Stimulated activated CD4-positive, alpha-beta T cell treated with anti-CD3 and anti-CD28 coated beads, Interleukin-12 subunit alpha, Interleukin-12 subunit beta, amount 100 ng/mL, for 24 hours (primary cell): ENCODE data around the gene RGS10.

Experiments
- DNase-seq, 2 experiments: peaks; one replicate each; pipeline ENCODE4 v3.0.0-alpha.2; 2020; ENCODE audit warnings: low read depth in 2 of 2

Gene RGS10

DNA sequence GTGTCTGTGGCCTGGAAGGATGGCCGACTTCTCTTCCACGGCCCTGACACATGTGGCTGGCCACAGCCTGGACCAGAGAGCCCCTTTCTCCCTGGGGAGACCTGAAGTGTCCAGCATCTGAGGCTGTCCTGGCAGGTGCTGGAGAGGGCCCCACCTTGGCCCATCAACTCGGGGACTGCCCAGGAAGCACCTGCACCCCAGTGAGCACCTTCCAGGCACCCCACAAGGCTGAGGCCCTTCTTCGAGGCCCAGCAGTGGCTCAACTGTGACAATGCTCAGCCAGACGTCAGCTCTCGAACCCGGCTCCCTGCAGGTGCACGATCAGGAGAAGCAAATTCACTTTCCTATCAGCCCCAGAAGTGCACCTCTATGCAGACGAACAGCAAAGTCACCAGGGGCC is 24.3 kb downstream of the RGS10 start:
- no peak for DNase-seq

DNA sequence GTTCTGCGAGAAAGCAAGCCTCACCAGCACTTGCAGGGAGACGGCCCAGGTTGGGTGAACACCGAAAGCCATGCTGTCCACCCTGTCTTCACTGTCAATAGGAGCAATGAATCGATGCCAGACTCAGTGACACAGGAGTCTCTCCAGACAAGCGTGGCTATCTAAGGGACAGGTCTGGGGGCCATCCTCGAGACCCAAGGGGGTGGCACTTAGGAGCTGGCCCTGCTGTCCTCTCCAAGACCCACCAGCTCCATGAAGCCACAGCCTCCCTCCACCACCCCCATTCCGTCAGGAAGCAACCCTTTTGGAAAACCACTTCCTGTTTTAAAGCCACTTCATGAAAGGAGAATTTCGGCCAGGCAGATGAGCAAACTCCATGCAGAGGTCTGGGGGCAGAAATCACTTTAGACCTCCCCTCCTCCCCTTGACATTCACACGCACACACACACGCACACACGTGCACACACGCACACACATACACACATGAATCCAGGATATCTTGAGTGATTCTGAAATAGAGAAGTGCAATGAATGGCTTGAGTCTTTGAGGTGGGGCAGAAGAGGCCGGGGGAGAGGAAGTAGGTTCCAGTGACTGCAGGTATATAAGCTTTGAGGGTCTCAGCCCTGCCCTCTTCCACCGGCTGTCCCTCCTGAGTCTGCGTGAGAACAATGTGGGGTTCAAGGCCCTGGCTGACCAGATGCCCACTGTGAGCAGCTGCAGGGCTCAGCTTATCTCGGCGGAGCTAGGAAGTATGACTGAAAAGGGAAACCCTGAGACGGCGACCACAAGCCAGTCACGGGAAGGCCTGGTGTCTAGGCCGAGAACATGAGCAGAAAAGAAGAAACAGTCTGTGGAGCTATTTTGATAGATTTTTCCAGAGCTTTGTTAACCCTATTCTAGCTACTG is 25.0 kb downstream of the RGS10 start:
- DNase-seq = peak in 1 of 2 experiments; percentile 59

DNA sequence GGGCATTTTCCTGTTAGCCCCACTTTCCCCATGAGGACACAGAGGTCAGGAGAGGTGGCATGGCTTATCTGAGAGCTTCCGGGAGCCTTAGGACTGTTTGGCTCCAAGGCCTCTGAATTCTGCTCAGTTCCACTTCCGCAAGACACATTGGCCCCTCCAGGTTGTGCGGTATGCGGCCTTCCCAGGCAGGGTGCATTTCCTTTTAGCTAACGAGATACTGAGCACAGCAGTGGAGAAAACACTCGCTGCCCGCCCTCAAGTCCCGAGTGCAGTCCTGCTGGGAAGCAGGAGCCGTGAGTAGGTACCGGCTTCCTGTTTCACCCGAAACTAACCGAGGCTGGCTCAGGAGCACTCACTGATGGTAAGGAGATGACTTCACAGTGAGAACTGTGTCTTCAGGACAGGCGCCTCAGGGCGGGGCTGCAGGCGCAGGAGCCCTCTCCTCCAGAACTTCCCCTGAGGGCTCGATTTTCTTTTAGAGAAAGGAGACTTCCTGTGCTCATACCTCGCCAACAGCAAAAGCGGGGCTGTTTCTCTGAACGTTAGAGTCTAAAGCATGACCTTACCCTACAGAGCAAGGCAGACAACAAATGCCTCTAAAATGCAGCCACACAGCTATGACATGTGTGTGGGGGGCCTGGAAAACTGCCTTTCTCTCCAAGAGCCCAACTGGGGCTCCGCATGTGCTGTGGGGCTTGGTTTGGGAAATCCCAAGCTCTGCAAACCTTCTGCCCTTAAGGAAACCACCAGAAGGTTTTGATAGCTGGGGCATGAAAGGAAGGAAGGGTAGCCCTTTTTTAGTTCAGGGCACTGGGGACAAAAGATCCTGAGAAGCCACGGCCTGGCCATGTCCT is 25.9 kb downstream of the RGS10 start:
- DNase-seq = peak; percentile 50 to 68

DNA sequence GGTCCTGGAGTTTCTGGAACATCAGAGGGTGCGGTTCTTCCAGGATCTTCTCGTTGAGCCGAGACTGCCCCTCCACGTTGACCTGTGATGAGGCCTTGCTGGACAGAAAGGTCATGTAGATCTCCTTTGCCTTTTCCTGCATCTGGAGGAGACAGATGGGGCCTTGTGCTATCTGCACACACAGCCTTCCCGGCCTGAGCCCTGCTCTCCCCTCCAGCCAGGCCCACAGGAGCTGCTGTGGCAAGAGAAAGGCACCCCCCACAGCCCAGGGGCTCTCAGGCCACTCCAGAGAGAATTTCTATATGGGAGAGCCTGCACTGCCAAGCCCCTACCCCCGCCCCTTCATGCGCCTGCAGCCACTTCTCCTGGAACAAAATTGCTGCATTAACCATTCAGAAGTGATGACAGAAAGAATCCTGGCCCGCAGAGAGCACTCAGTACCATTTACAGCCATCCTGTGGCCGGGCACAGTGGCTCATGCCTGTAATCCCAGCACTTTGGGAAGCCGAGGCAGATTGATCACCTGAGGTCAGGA is 26.9 kb downstream of the RGS10 start:
- no peak for DNase-seq

DNA sequence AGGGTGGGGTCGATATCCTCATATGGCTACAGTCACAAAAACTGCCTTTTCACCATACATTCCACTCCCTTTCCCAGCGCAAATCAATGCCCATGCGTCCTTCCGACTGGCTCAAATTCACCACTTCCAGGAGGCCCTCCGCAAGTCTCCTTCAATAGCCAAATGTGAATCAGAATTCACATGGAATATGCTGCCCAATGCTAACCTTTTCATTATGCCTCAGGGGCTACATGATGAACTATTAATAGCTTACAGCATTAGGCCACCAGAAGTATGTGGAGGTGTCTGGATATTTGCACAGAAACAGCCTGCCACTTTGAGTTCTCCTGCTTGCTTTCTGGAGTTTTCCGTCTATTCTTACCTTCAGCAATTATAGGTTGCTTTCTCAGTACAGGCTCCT is 27.7 kb downstream of the RGS10 start:
- no peak for DNase-seq

DNA sequence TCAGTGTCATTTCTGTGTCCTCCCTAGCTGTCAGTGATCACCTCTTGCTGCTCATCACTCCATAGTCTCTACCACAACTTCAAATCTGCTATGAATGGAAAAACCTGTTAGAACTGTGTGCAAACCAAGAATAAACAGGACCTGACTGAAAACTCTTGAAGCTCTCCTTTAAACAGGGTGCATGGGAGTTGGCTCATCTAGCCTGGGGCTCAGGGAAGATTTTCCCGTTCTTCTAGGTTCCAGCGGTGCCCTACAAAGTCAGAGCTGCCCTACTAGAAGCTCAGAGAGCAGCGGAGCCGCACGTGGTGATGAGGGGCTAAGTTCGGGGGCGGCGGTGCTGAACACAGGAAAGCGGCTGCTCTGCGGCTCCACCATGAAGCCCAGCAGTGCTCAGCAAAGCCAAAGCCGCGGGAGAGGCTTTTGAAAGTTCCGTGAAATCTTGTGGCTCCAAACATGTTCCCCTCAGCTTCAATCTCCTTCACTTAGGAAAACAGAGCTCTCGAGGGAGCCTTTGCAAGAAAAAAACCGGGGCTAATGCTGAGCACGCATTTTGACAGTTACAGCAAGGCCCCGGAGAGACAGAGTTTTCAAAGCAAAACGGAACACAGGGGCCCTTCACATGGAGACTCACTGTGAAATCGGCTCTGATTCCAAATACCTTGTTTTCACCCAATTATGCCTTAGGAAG is 30.5 kb downstream of the RGS10 start:
- no peak for DNase-seq

DNA sequence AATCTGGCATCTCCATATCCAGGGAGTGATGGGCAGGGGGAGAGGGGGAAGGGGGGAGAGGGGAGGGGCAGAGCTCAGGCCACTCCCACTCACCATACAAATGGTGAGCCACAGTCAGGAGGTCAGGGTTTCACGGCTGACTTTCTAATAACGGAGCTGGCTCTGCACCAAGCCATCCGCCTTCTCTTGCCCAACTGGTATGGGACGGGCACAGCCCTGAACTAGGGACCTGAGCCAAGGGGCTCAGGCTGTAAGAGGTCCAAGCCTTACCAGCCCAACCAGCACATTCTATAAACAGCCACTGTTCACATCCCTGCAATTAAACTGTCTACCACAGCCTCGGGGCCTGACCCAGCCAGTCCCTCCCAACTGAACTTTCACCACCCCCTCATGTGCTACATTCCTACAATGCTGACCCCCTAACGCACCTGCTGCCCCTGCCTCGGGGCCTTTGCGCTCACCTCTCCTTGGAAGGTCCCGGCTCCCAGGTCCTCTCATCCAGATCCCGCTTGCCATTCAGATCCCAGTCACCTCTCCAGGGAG is 32.5 kb downstream of the RGS10 start:
- DNase-seq = no peak

DNA sequence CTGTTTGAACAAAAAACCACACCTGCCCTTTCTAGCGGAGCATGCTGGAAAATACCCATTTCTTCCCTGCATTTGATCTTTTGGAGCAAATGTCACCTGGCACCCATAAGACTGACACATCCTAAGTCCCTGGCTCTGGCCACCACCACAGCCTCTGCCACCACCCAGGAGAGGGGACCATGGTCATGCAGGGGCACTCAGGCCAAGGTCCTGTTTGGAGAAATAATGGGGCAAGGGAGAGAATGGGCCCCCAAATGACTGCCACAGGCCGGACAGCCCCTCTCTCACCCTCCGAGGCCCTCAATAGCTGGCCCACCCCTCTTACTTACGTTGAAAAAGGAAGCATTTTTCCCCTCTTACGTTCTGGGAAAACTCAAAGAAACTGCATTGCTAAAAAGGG is 35.4 kb downstream of the RGS10 start:
- no peak for DNase-seq

DNA sequence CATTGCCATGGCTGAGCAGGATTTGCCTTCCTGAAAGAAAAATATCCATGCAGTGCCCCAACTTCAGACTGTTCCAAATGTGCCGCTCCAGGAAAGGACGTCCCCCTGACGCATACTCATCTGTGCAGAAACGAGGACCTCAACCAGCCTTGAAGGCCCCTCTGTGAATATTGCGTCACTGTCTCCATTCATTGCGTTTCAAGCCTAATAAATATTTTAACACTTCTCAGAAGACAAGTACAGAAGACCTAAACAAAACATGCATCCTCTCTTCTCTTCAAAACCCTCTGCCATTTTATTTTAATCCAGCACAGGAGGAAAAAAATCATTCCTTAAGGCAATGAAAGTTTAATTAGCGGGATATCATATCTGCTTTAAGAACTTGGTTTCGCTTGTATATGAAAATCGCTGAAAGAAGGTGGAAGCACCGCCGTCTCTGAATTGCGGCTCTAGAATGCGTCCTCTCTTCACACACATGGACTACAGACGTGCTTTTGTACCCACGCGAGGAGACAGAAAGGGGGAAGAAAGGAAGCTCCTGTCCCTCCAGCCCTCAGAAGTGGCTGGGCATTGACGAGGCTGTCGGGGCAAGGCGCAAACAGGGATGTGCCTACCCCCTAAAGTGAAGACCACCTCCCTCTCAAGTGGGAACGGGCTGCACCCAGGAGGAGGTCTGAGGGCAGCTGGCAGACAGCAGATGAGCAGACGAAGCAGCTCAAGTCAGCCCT is 36.8 kb downstream of the RGS10 start:
- no peak for DNase-seq

DNA sequence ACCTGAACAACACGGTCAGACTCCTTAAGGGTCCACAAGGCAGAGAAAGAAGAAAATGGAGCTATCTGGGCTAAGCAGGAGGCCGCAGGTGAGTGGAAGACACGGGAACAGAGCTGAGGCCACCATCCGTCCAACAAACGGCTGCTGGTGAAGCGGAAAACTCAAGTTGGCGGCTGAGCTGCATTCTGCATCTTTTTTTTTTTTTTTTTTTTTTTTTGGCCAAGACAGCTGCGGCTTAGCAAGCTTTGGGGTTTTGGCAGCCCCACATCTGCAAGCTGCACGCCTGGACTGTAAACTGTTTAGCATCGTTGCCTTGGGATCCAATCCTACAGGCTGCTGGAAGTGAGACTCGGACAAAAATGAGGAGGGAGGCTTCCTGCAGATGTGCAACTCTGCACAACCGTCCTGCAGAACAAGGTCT is 37.4 kb downstream of the RGS10 start:
- no peak for DNase-seq

DNA sequence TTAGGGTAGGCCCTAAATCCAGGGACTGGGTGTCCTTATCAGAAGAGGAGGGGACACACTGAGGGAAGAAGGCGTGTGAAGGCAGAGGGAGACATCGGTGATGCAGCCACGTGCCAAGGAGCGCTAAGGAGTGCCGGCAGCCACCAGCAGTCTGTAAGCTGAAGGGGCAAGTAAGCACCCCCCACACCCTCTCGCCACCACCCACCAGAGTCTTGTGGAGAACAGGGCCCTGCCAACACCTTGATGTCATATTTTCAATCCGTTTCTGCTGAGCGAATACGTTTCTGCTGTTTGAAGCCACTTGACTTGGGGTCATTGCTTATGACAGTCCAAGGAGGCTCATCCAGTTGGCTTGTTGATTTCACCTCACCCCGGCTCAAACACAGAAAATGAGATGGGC is 37.9 kb downstream of the RGS10 start:
- no peak for DNase-seq

DNA sequence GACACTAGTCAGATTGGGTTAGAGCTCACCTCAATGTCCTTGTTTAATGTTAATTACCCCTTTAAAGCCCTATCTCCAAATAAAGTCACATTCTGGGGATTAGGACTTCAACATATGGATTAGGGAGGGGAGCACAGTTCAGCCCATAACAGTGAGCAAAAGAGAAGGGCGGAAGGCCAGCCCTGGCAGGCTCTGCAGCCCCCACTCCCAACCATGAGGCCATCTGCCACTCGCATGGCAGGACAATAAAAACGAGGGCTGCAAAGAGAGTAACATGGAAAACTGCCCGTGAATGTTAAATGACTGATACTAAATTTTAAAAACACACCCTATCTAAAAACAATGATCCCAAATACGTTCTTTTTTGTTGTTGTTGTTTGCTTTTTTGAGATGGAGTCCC is 38.7 kb downstream of the RGS10 start:
- no peak for DNase-seq

DNA sequence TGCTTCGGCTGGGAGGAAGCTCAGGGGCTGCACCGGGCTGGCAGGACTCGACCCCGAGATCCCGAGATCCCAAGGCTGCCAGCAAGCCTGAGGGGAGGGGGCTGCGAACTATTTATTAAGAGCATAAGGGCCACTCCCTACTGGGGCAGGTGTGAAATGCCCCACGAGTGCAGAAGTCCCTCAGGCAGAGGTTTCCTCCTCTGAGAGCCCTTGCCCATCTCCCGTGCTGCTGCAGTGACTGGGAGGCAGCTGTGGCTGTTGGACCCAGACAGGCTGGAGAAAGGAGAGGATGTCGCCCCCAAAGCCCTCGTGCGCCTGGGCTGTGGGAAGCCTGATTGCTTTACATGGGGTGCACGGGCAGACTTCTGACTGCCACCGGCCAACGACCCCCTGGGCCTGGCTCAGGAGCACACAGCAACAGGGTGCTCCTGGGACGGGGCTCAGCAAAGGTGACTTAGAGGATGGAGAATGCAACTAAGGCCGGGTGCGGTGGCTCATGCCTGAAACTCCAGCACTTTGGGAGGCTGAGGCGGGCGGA is 39.8 kb downstream of the RGS10 start:
- DNase-seq = no peak

DNA sequence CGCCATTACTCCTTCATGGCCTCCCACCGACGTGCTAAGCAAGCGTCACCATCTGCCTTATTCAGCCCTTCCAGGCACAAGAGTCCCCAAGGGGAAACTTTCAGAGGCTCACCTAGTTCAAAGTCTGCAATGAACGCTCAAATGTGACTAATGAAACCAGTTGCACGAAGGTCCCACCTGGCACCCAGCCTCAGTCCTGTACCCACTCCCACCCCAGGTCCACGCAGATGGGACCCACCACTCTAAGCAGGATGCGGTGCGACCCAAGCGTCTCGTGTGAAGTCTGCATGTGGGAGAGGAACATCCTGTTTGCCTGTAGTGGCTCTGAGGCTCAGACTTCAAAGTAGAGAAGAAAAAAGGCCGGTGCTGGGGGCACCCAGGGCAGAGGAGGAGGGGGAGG is 40.3 kb downstream of the RGS10 start:
- DNase-seq = peak; percentile 54 to 56

DNA sequence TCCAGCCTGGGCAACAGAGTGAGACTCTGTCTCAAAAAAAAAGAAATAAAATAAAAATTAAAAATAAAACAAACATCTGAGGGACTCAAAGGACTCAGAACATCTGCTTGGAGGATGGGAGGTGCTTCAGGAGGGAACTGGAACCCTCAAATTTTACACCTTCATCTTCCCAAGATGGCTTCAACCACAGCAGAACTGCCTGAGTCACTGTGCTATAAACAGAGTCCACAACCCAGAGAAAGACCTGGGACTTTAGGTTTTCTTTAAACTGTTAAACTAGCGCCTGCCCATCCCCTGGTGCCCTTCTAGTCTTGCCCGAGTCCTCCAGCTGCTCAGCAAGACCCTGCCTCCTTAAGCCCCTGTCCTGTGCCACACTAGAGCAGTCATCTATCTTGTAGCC is 40.8 kb downstream of the RGS10 start:
- DNase-seq = no peak

DNA sequence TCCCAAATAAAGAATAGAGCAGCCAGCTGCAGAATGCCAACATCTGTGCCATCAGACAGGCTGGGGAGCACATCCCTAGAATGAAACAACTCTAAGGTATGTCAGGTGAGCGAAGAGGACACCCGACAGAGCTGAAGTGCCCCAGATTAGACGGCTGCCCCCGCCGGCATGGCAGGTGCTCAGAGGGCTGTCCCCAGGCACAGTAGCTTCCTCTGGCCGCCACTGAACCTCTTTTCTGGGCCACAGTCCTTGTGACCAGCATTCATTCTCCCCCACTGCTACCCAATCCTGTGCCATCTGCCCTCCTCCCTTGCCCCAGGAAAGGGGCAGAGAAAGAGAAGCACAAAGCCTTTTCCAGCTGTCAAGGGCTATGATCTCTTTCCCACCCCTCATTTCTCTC is 41.7 kb downstream of the RGS10 start:
- DNase-seq = no peak

DNA sequence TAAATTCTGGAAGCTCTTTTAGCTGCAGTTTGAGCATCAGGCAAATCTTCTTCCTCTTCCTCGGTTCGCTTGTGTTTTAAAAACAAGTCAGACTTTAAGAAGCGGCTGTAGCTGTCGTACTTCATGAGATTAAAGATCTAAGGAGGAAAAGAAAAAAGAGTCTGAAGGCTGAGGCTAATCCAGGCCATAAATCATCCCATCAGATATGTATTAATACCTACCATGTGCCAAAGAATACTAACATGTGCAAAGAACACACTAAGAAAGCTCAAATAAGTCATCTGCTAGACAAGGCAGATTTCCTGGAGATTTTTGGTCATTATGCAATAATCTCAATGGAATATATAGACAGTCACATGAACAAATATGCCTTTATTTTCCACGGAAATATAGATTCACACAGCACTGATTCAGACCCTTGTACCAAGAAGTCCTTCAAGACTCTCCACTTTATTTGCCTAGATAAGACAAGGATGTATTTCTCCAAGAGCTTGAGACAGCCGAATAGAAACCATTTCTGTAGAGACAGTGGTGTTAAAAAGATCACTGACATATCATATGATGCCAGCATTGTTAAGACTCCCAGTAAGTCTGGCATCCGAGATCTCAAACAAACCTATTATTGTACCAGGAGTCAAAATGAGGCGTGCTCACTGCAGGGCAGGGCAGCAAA is 42.3 kb downstream of the RGS10 start:
- no peak for DNase-seq

DNA sequence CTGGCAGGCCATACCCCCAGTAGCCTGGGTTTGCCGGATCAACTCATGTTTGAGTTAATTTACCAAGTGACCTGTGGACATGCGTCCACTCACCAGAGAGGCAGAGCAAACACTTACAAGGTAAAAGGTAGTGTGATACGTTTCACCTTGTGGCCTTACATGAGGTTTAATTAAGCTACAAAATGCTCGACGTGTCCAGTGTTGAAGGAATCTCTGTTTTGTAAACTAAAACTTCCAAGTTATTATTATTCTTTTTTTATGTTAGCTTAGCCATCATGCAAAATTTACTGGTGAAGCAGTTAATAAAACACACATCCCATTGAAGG is 42.9 kb downstream of the RGS10 start:
- no peak for DNase-seq

DNA sequence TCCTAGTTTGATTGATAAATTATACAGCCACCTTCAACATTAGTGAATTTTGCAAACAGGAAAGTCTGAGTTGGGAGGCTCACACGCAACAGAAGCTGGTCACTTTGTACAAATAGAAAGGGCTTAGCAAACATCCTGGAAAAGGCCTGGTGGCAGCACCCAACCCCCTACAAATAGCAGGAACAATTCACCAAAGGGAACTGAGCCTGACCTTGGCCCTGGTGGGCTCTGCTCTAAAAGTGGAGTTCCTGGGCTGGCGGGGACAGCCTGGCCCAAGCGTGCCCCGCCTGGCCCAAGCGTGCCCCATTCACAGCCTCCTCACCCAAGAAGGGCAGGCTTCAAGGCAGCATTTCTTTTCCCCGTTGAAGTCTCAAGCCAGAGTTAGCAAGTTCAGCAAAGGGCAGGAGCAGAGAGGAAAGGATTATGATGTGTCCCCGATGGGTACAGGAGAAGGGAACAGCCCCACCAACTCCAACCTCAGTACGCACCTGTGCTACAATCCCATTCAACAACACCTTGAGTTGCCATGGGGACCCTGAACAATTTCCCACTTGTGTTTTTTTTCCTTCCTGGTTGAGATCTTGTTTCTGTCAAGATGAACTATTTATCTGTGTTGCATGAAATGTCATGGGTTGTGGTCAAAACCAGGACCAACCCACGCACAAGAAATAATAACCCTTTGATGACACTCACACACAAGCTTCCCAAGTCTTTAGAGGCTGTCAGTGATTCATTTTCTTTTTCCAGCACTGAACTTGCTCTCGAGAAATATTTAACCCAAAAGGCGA is 43.4 kb downstream of the RGS10 start:
- no peak for DNase-seq

DNA sequence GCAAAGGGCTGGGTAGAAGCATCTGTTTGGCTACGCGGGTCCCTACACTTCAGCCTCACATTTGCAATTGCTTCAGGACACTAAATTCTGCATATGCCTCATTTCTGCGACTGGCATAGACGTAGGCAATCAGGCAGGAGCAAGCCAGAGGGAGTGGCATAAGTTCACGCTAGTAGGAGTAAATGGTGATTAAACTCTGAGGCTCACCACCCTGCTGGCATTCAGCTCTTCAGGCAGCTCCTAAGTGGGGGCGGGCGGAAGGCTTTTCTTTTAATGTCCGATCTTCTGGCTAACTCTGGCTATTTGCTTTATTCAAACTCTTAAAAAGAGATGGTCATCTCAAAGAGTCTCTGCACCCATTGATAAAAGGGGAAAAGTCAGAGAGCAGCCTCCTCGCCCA is 45.3 kb downstream of the RGS10 start:
- DNase-seq = no peak
